GM23338 (cell line): Measurements from ENCODE around the gene PCDH10.

Experiments used
- CTCF ChIP-seq, 2 experiments: fragments of 200-600 bp in 1 of 2; sonication (generic) in 1 of 2; conservative IDR thresholded peaks; 2 replicates each; pipeline versions ENCODE4 v1.5.1 to v1.6.1; 2016 to 2017; ENCODE audit warnings: antibody characterized with exemption in 2 of 2, low read depth in 2 of 2, mild to moderate bottlenecking in 2 of 2, moderate library complexity in 1 of 2
- EZH2 ChIP-seq: fragments of 200-600 bp; sonication (generic); IDR thresholded peaks from one replicate; pipeline ENCODE4 v1.8.0; 2017; ENCODE audit warnings: antibody characterized with exemption, mild to moderate bottlenecking, low read depth; ENCODE audit not compliant: unreplicated experiment
- POLR2AphosphoS5 ChIP-seq: IDR thresholded peaks from 2 replicates; pipeline ENCODE4 v1.6.1; 2016; ENCODE audit warnings: antibody characterized with exemption, low read depth
- REST ChIP-seq: IDR thresholded peaks from one replicate; pipeline ENCODE4 v1.6.1; 2018; ENCODE audit warnings: antibody characterized with exemption; ENCODE audit not compliant: unreplicated experiment
- ZNF331 ChIP-seq: fragments of 250-450 bp; sonication (Bioruptor Pico); IDR thresholded peaks from 2 replicates; pipeline ENCODE4 v1.5.0; 2020; ENCODE audit warnings: low read depth, mild to moderate bottlenecking, moderate library complexity

- TF ChIP-seq CTCF (conservative IDR thresholded peaks at IDR 0.05; ENCODE audit: low read depth in 2 of 2) = no peak
- no peak for TF ChIP-seq EZH2
- no peak for TF ChIP-seq REST
- no peak for TF ChIP-seq ZNF331 (CRISPR knock-in tag)
- TF ChIP-seq POLR2AphosphoS5 = no peak
Observed at GRCh38 chr4:133186210-133186609, 37.1 kb downstream of the PCDH10 start.
